Panc1 (cell line): ENCODE measurements around the gene CCT5. TPM values are rescaled to one million over a fixed set of nuclear protein-coding genes. Genes with fewer than 3 reads are reported as not detected.

ENCODE experiments used
- ATAC-seq: fragments of 200-7000 bp; cut with Tn5 transposase; 2 replicates; pipeline ENCODE4 v1.9.1; 2020; ENCODE audit warnings: mild to moderate bottlenecking, moderate library complexity
- BruUV-seq: library from RNA; stranded (reverse); fragments of 400-500 nt; replicated peaks from 2 replicates; lab custom pipeline; 2021; lab: Mats Ljungman, UMichigan
- CTCF ChIA-PET: fragments of 300-600 bp; sonication (Branson Sonifier 250); formaldehyde crosslinking; loops from one replicate; lab custom pipeline; 2022; ENCODE audit warnings: antibody characterized with exemption; lab: Charles Lee
- POLR2A ChIA-PET: fragments of 300-600 bp; sonication (Branson Sonifier 250); formaldehyde crosslinking; loops from one replicate; lab custom pipeline; 2022; ENCODE audit warnings: antibody characterized with exemption; lab: Charles Lee
- DNase-seq: peaks from one replicate; pipeline ENCODE4 v3.0.0-alpha.2; 2010; ENCODE audit warnings: low read depth, low spot score
- H3K27ac ChIP-seq: 2 replicates; pipeline ENCODE4 v1.5.1; 2011; ENCODE audit warnings: mild to moderate bottlenecking, low read length, inconsistent platforms
- H3K27me3 ChIP-seq: fragments of 200-500 bp; sonication (Bioruptor generic); 2 replicates; pipeline ENCODE4 v1.6.0; 2014; ENCODE audit warnings: low read length, inconsistent platforms; ENCODE audit not compliant: control insufficient read depth, insufficient read depth
- H3K36me3 ChIP-seq: fragments of 200-500 bp; sonication (Bioruptor generic); 2 replicates; pipeline ENCODE4 v1.5.1; 2014; ENCODE audit warnings: inconsistent platforms, mild to moderate bottlenecking, low read length, moderate library complexity; ENCODE audit not compliant: control insufficient read depth, insufficient read depth
- H3K4me1 ChIP-seq: 2 replicates; pipeline ENCODE4 v1.5.1; 2011; ENCODE audit warnings: inconsistent platforms, mild to moderate bottlenecking, low read length, moderate library complexity; ENCODE audit not compliant: control insufficient read depth, insufficient read depth
- H3K4me3 ChIP-seq, 2 experiments: 2 replicates each; pipeline ENCODE4 v1.5.1; 2011 to 2012; ENCODE audit warnings: low read depth in 2 of 2, low read length in 2 of 2, mild to moderate bottlenecking in 2 of 2, inconsistent platforms in 1 of 2, moderate library complexity in 1 of 2
- H3K9me3 ChIP-seq: fragments of 200-500 bp; sonication (Bioruptor generic); 2 replicates; pipeline ENCODE4 v1.5.1; 2014; ENCODE audit warnings: low read depth, mild to moderate bottlenecking, inconsistent platforms, low read length, moderate library complexity; ENCODE audit not compliant: control insufficient read depth, insufficient read depth
- CTCF ChIP-seq: fragments of 450-650 bp; IDR thresholded peaks from 2 replicates; pipeline ENCODE4 v1.5.1; 2017; ENCODE audit warnings: mild to moderate bottlenecking
- POLR2AphosphoS5 ChIP-seq: IDR thresholded peaks from 2 replicates; pipeline ENCODE4 v1.6.1; 2012; ENCODE audit warnings: mild to moderate bottlenecking, low read depth, low read length, moderate library complexity
- REST ChIP-seq, 2 experiments: IDR thresholded peaks; 2 replicates each; pipeline ENCODE4 v1.6.1; 2011 to 2012; ENCODE audit warnings: low read depth in 2 of 2, control low read depth in 1 of 2, low read length in 1 of 2, mild to moderate bottlenecking in 1 of 2, moderate library complexity in 1 of 2; ENCODE audit not compliant: insufficient read depth in 1 of 2
- SIN3A ChIP-seq: IDR thresholded peaks from 2 replicates; pipeline ENCODE4 v1.6.1; 2012; ENCODE audit warnings: low read depth, mild to moderate bottlenecking, low read length, moderate library complexity, borderline replicate concordance; ENCODE audit not compliant: insufficient read depth
- TCF7L2 ChIP-seq: IDR thresholded peaks from 2 replicates; pipeline ENCODE4 v1.6.1; 2011; ENCODE audit warnings: mild to moderate bottlenecking, low read depth, low read length, inconsistent platforms
- in situ Hi-C: cut with HindIII; loops from 2 replicates; pipeline ENCODE4 v1.10.0; 2016; ENCODE audit warnings: low sequenced_read_pairs, low pct_unique_long_range_greater_than_20kb
- intact Hi-C: fragments of 100-400 bp; cut with micrococcal nuclease; formaldehyde crosslinking; loops from one replicate; pipeline ENCODE4 v1.10.0; 2022; ENCODE audit not compliant: unreplicated experiment
- total RNA-seq: library from RNA; stranded (reverse); gene quantifications from one replicate; pipeline ENCODE4 v1.2.1, GENCODE V29; 2021; ENCODE audit not compliant: unreplicated experiment

The CCT5 gene
- total RNA-seq, 1 experiment from 2014 or later = 476 TPM

- Histone ChIP-seq H3K36me3 (peaks cover 89% of the 10 kb centered on the region), H3K27ac (no peak overlapping the region), H3K4me1 (peaks cover 10% of the 10 kb centered on the region; the same call in 1 of the 2 replicates), H3K9me3 (no peaks in the 10 kb centered on the region), H3K4me3 (no peak overlapping the region), H3K27me3 (no peaks in the 10 kb centered on the region)
- DNase-seq = no peak
- in situ Hi-C loops = no loop called here
- POLR2A ChIA-PET = interaction anchor here (0.5 kb wide), 1 partner anchor 134 kb away, joined by 3 read pairs; no protein-coding TSS in a partner anchor
- CTCF ChIA-PET = no interaction called here
- no TSS peak for BruUV-seq
- ATAC-seq = no peak
- TF ChIP-seq REST (IDR thresholded peaks at IDR 0.05; ENCODE audit: insufficient read depth in 1 of 2, low read depth in 2 of 2, low read length in 1 of 2) = no peak
- TF ChIP-seq TCF7L2 = no peak
- no peak for TF ChIP-seq POLR2AphosphoS5
- TF ChIP-seq CTCF = no peak
- no peak for TF ChIP-seq SIN3A
- intact Hi-C loops = no loop called here
Measured at GRCh38 chr5:10257870-10258269, 7.8 kb downstream of the CCT5 start.

- no peak for ATAC-seq
- BruUV-seq = no TSS peak
Measured at GRCh38 chr5:10259899-10260298, 9.8 kb downstream of the CCT5 start.

More at GRCh38 chr5:10259899-10260298, 9.8 kb downstream of the CCT5 start:
- ChIA-PET CTCF (no interaction called here), POLR2A (no interaction called here)
- in situ Hi-C loops (no loop called here), intact Hi-C loops (no loop called here)
- H3K27me3 ChIP-seq = no peaks in the 10 kb centered on the region
- H3K4me1 ChIP-seq = no peaks in the 10 kb centered on the region
- no peak for DNase-seq
- H3K36me3 ChIP-seq = peaks cover 94% of the 10 kb centered on the region
- H3K27ac ChIP-seq = no peak overlapping the region
- H3K4me3 ChIP-seq = no peak overlapping the region
- TF ChIP-seq CTCF (no peak), POLR2AphosphoS5 (no peak), TCF7L2 (no peak), REST (IDR thresholded peaks at IDR 0.05; ENCODE audit: insufficient read depth in 1 of 2, low read depth in 2 of 2, low read length in 1 of 2) (no peak), SIN3A (no peak)
- H3K9me3 ChIP-seq = no peaks in the 10 kb centered on the region
